Astrocyte (in vitro differentiated cells and primary cell): ENCODE measurements around the gene NDOR1.

Source experiments
- CTCF ChIP-seq: IDR thresholded peaks from 2 replicates; pipeline ENCODE4 v1.5.1; 2011; ENCODE audit warnings: low read depth, mild to moderate bottlenecking, inconsistent platforms, low read length, moderate library complexity; ENCODE audit not compliant: insufficient read depth
- EZH2 ChIP-seq: IDR thresholded peaks from 2 replicates; pipeline ENCODE4 v1.6.1; 2012; ENCODE audit warnings: mild to moderate bottlenecking, low read length, inconsistent platforms; ENCODE audit not compliant: insufficient read depth

DNA sequence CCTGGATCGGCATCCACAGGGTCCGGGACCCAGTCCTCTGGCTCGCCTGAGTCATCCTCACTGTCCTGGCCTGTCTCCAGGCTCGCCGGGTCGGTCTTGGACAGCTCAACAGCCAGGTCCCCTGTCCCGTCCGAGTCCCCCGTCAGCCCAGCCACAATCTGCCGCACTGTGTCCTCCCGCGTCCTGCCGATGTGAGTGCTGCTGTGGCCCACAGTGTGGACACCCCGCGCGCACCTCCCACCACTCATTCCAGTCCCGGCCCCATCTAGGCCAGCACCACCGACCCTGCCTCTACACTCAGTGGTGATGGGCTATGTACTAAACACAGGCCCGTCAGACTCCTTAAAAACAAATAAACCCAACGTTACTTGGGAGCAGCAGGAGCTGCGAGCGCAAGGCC lies 23.8 kb upstream of the NDOR1 start:
- TF ChIP-seq CTCF (no peak), EZH2 (no peak)
